Lower lobe of right lung (tissue), 2 donors: ENCODE measurements around the gene AP1AR. TPM values are rescaled to one million over a fixed set of nuclear protein-coding genes. Genes with fewer than 3 reads are reported as not detected.
"Not testable (repeated sequence)": the region's sequence is repeated elsewhere in the genome, so short reads cannot be mapped to it uniquely, and the experiment has no call there.

Source experiments
- ATAC-seq, 2 donors: fragments of 200-7000 bp; cut with Tn5 transposase; one replicate each; pipeline ENCODE4 v1.9.1; 2020 to 2022; ENCODE audit warnings: mild to moderate bottlenecking in 2 of 2, moderate library complexity in 2 of 2
- DNase-seq: peaks from one replicate; pipeline ENCODE4 v3.0.0-alpha.2; 2020
- H3K27ac ChIP-seq: fragments of 200-600 bp; one replicate; pipeline ENCODE4 v1.8.0; 2022
- H3K27me3 ChIP-seq: fragments of 200-600 bp; one replicate; pipeline ENCODE4 v1.8.0; 2022; ENCODE audit warnings: low read depth
- H3K36me3 ChIP-seq: fragments of 200-600 bp; one replicate; pipeline ENCODE4 v1.8.0; 2022; ENCODE audit warnings: mild to moderate bottlenecking
- H3K4me1 ChIP-seq: fragments of 200-600 bp; one replicate; pipeline ENCODE4 v1.8.0; 2022
- H3K4me3 ChIP-seq: fragments of 200-600 bp; one replicate; pipeline ENCODE4 v1.8.0; 2022; ENCODE audit warnings: mild to moderate bottlenecking
- H3K9me3 ChIP-seq: fragments of 200-600 bp; one replicate; pipeline ENCODE4 v1.8.0; 2022
- CTCF ChIP-seq: fragments of 200-600 bp; IDR thresholded peaks from one replicate; pipeline ENCODE4 v1.8.0; 2022; ENCODE audit warnings: antibody characterized with exemption, mild to moderate bottlenecking
- intact Hi-C: fragments of 100-400 bp; cut with DNase I; formaldehyde crosslinking; loops from one replicate; pipeline ENCODE4 v1.11.0; 2022
- total RNA-seq: library from RNA; stranded (reverse); fragmentation: NEBNext Ultra II Directional; extraction: Animal tissue kit (Norgen Biotek cat#: 25700); gene quantifications from one replicate; pipeline ENCODE4 v1.2.1, GENCODE V29; 2021
- donor health status: DM: no; HTN: yes; CAD: no; lungs with severe emphysema.

The AP1AR gene
- total RNA-seq, 1 donor from 2014 or later = 15.0 TPM

GRCh38 chr4:112201915-112202505 is 29.6 kb upstream of the AP1AR start:
- no peak overlapping the region for H3K4me3 ChIP-seq
- intact Hi-C loops = no loop called here
- TF ChIP-seq CTCF = no peak
- H3K36me3 ChIP-seq = no peaks in the 10 kb centered on the region
- H3K4me1 ChIP-seq = no peaks in the 10 kb centered on the region
- H3K27me3 ChIP-seq = no peaks in the 10 kb centered on the region
- H3K27ac ChIP-seq = no peak overlapping the region
- ATAC-seq = no peak
- DNase-seq = no peak
- no peaks in the 10 kb centered on the region for H3K9me3 ChIP-seq

GRCh38 chr4:112203593-112203992 is 28.0 kb upstream of the AP1AR start:
- Histone ChIP-seq H3K9me3 (no peaks in the 10 kb centered on the region), H3K4me3 (no peak overlapping the region), H3K4me1 (no peaks in the 10 kb centered on the region), H3K27me3 (no peaks in the 10 kb centered on the region), H3K36me3 (no peaks in the 10 kb centered on the region), H3K27ac (no peak overlapping the region)
- TF ChIP-seq CTCF = no peak
- intact Hi-C loops = no loop called here
- ATAC-seq (no peak), DNase-seq (no peak)

- Histone ChIP-seq H3K9me3 (no peaks in the 10 kb centered on the region), H3K27me3 (no peaks in the 10 kb centered on the region), H3K4me3 (no peak overlapping the region), H3K4me1 (no peaks in the 10 kb centered on the region), H3K27ac (no peak overlapping the region), H3K36me3 (no peaks in the 10 kb centered on the region)
- TF ChIP-seq CTCF = no peak
- no peak for DNase-seq
- intact Hi-C loops = no loop called here
- ATAC-seq = no peak
Observed at GRCh38 chr4:112206431-112206830, 25.2 kb upstream of the AP1AR start.

GRCh38 chr4:112208137-112209095 is 23.2 kb upstream of the AP1AR start:
- not testable (repeated sequence) for DNase-seq

GRCh38 chr4:112210777-112211176 is 20.8 kb upstream of the AP1AR start:
- no peak for TF ChIP-seq CTCF
- intact Hi-C loops = no loop called here
- no peak overlapping the region for H3K27ac ChIP-seq
- H3K4me1 ChIP-seq = no peaks in the 10 kb centered on the region
- no peaks in the 10 kb centered on the region for H3K27me3 ChIP-seq
- ATAC-seq (no peak), DNase-seq (no peak)
- no peaks in the 10 kb centered on the region for H3K36me3 ChIP-seq
- H3K9me3 ChIP-seq = no peaks in the 10 kb centered on the region
- no peak overlapping the region for H3K4me3 ChIP-seq

More at GRCh38 chr4:112208137-112209095, 23.2 kb upstream of the AP1AR start:
- H3K4me1 ChIP-seq, ATAC-seq, H3K27ac ChIP-seq, H3K36me3 ChIP-seq, intact Hi-C loops, H3K9me3 ChIP-seq, H3K4me3 ChIP-seq, H3K27me3 ChIP-seq: not testable (repeated sequence)

- TF ChIP-seq CTCF = no peak
- Histone ChIP-seq H3K4me1 (no peaks in the 10 kb centered on the region), H3K27me3 (no peaks in the 10 kb centered on the region), H3K27ac (no peak overlapping the region), H3K9me3 (no peaks in the 10 kb centered on the region), H3K4me3 (no peak overlapping the region), H3K36me3 (no peaks in the 10 kb centered on the region)
- ATAC-seq (no peak), DNase-seq (no peak)
- intact Hi-C loops = no loop called here
Observed at GRCh38 chr4:112213091-112213490, 18.5 kb upstream of the AP1AR start.
